Stimulated activated CD4-positive, alpha-beta T cell treated with anti-CD3 and anti-CD28 coated beads, TNF-alpha, amount 100 ng/mL, for 48 hours (primary cell): ENCODE data around the gene TAF5.
"Not testable (repeated sequence)": the region's sequence is repeated elsewhere in the genome, so short reads cannot be mapped to it uniquely, and the experiment has no call there.

ENCODE experiments used
- DNase-seq, 3 donors: peaks; one replicate each; pipeline ENCODE4 v3.0.0-alpha.2; 2020; ENCODE audit warnings: low read depth in 3 of 3

The TAF5 gene

DNA sequence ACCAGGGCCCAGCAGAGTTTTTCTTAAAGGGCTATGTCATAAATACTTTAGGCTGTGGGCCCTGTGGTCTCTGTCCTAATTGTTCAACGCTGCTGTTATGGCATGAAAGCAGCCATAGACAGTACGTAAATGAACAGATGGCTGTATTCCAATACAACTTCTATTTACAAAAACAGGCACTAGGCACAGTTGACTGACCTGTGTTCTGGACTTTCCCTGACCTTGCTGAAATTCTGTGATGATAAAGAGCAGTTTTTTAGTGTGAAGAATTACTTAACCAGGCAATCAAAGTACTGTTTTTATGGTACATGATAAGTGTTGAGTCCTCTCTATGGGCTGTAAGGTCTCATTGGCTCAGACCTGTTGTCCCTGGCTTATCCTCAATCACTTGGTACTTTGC lies 45.8 kb downstream of the TAF5 start:
- no peak for DNase-seq

DNA sequence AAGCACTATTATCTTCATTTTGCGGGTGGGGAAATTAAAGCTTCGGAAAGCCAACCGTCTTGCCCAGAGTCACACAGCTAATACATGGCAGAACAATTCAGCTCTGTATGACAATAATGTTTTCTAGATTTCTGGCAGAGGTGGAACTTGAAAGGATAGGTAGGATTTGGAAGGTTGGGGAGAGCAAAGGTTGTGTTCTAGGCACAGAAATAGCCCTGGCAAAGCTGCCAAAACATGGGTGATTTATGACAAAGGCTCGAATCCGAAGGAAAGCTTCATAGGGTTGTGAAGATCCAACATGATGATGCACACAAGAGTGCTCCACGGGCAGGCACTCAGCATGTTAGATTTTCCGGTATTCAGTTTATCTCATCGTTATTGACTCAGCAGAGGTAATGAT lies 47.8 kb downstream of the TAF5 start:
- no peak for DNase-seq

DNA sequence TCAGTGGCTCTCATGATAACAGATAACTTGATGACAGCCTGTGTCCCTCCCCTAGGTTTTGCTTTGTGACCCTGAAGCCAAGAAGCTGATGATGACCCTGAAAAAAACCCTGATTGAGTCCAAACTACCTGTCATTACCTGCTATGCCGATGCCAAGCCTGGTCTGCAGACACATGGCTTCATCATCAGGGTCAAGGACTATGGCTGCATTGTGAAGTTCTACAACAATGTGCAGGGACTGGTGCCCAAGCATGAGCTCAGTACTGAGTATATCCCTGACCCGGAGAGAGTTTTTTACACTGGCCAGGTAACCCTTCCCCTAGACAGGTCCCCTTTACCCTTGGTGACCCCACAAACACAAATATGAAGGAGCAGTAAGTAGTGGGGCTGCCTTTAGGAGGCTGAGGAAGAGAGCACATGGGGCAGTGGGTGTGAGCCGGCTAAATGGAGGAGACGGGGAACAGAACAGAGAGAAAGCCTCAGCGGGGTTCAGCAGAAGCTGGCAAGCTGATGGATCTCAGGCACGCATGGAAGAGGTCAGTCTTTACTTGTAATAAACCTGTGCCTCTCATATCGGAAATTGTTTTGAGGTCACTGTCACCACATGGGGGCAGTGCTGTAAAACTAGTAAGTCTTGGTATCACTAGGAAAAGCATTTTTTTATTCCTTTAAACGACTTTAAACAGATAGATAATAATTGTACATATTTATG lies 48.8 kb downstream of the TAF5 start:
- peak in 1 of 3 donors; percentile 40 for DNase-seq

DNA sequence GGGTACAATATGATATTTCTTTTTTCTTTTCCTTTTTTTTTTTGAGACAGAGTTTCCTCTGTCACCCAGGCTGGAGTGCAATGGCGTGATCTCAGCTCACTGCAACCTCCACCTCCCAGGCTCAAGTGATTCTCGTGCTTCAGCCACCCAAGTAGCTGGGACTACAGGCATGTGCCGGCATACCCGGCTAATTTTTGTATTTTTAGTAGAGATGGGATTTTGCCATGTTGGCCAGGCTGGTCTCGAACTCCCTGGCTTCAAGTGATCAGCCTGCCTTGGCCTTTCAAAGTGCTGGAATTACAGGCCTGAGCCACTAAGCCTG lies 49.3 kb downstream of the TAF5 start:
- DNase-seq: not testable (repeated sequence)

DNA sequence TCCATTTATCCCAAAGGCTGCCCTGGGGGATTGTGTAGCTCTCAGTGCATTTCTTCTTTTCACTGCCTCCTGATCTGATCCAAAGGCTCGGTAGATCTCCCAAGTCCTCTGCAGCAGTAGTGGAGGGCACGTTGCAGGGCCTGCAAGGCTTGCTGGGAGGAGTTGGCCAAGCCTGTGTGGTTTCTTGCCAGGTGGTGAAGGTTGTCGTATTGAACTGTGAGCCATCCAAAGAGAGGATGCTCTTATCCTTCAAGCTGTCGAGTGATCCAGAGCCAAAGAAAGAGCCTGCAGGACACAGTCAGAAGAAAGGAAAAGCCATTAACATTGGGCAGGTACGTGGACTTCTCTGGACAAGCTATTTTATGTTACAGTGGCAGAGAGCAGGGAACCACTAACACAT lies 49.8 kb downstream of the TAF5 start:
- no peak for DNase-seq

DNA sequence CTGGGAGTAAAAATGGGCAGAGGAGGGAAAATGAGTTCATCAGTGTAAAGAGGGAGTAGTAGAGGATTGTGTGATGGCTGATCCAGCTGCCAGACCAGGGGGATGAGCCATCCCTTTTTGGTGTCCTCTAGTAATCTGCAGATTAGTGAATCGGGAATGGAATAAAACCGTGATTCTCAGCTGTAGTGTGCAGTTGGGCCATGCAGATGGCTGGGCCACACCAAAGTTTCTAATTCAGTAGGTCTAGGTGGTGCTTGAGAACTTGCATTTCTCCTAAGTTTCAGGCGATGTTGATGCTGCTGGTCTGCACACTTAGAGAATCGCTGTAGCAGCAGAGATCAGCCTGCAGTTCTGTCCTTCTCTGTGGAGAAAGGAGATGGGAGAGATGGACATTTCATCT lies 51.3 kb downstream of the TAF5 start:
- no peak for DNase-seq

DNA sequence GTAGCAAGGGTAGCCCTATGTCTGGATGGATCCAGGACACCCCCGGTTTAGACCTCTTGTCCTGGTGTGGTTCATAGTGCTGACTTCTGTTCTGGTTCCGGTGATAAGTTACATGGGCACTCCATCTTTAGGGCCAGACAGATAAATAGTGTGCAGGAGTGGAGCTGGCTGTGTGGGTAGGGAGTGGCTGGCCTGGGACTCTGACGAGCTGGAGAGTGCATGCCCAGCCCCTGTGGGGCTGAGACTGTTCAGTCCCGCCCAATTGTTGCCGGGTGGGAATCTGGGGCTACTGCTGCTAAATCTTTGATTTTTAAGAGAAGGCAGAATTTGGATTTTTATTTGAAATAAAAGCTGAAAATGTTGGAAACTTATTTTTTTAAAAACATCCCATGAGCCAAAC lies 56.0 kb downstream of the TAF5 start:
- no peak for DNase-seq

DNA sequence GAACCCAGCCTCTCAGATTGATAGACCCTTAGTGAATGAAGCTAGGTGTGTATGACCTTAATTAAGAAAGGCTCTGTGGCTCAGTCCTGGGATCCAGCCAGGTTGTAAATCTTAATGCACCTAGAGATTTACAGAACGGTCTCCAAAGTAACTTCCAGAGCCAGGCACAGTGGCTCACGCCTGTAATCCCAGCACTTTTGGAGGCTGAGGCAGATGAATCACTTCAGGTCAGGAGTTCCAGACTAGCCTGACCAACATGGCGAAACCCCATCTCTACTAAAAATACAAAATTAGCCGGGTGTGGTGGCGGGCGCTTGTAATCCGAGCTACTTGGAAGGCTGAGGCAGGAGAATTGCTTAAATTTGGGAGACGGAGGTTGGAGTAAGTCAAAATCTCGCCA lies 60.1 kb downstream of the TAF5 start:
- no peak for DNase-seq

DNA sequence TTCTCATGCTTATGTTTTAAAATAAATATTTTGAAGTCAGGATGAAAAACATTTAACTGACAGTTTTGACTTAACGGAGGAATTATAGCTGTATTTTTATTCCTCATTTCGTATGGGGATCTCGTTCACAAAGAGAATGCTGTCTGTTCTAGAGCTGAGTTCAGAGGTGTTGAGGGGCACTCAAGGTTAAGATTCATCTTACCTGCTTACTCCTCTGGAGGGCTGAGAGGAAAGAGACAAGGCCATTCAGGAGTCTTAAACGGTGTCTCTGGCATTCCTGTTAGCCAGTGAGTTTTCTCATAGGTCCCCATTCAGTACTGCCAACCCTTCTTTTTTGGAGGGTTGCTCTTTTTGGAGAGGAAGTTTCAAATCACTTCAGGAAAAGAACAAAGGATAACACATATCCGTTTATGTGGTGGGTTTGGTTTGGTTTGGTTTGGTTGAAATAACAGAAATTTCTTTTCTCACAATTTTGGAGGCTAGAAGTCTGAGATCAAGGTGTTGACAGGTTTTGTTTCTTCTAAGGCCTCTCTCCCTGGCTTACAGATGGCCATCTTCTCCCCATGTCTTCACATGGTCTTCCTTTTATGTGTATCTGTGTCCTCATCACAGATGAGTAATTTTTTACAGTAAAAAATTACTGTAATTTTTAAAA lies 61.3 kb downstream of the TAF5 start:
- no peak for DNase-seq

DNA sequence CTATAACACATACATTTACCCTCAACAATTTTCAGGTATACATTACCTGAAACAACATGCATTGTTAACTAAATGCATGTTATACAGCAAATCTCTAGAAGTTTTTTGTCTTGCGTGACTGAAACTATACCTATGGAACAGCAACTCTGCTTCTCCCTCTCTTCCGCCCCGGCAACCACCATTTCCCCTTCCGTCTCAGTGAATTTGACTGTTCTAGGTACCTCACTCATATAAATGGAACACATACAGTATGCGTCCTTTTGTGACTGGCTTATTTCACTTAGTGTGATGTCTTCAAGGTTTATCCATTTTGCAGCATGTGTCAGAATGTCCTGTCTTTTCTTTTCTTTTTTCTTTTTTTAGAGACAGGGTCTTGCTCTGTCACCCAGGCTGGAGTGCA lies 61.9 kb downstream of the TAF5 start:
- no peak for DNase-seq

DNA sequence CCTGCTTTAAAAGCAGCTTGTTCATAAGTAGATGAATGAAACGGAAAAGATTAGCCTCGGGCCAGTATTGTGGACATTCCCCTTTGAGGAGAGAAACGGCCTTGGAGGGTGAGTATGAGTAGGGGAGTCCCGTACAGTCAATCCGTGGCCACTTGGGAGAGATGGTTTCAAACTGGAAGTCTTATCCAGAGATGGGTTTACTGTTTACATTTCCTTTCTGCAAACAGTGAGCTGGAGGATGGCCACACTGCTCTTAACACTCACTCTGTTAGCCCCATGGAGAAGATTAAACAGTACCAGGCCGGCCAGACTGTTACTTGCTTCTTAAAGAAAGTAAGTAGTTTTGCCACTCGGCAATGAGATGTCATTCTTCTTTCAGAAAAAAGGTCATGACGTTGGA lies 64.1 kb downstream of the TAF5 start:
- no peak for DNase-seq

DNA sequence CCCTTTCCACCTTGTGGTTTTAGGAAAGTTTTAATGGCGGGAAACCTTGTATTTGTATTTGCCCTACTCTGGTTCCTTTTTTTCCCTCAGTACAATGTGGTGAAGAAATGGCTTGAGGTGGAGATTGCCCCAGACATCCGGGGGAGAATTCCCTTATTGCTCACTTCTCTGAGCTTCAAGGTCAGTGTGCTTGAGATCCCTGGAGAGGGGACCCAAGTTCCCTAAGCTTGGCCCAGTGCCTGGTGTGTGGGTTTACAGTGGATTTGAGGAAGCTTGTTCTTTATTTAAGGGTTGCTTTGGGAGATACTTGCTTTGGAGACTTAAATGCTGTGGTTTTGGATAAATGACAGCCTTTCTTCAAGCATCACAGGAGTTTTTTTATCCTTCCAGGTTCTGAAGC lies 66.1 kb downstream of the TAF5 start:
- DNase-seq: no peak
